Gastroesophageal sphincter (tissue), 4 donors: ENCODE data around the gene CALML3. TPM values are rescaled to one million over a fixed set of nuclear protein-coding genes. Genes with fewer than 3 reads are reported as not detected.

Source experiments
- ATAC-seq: fragments of 150-250 bp; one replicate; pipeline ENCODE4 v1.9.1; 2016; ENCODE audit warnings: mild to moderate bottlenecking, moderate library complexity
- H3K27ac ChIP-seq, 4 donors: fragments of 200-600 bp; sonication (generic) in 3 of 4; 1 replicate in 3 of 4; 2 replicates in 1 of 4; pipeline ENCODE4 v1.5.1; 2016 to 2019
- H3K27me3 ChIP-seq: fragments of 200-600 bp; sonication (generic); one replicate; pipeline ENCODE4 v1.5.1; 2019
- H3K36me3 ChIP-seq, 2 donors: fragments of 200-600 bp; sonication (generic); one replicate each; pipeline ENCODE4 v1.5.1; 2019; ENCODE audit warnings: control low read depth in 1 of 2
- H3K4me1 ChIP-seq, 3 donors: fragments of 200-600 bp; sonication (generic); 1 replicate in 2 of 3; 2 replicates in 1 of 3; pipeline ENCODE4 v1.5.1; 2016 to 2019; ENCODE audit warnings: control low read depth in 2 of 3
- H3K4me3 ChIP-seq, 2 donors: fragments of 200-600 bp; sonication (generic); one replicate each; pipeline ENCODE4 v1.5.1; 2019; ENCODE audit warnings: mild to moderate bottlenecking in 1 of 2, moderate library complexity in 1 of 2
- H3K9me3 ChIP-seq, 3 donors: fragments of 200-600 bp; sonication (generic); one replicate each; pipeline ENCODE4 v1.5.1; 2017 to 2019; ENCODE audit warnings: control low read depth in 2 of 3
- CTCF ChIP-seq, 4 experiments: fragments of 200-600 bp in 2 of 4; fragments of 450-650 bp in 2 of 4; sonication (generic) in 1 of 4; IDR thresholded peaks; one replicate each; pipeline ENCODE4 v1.5.1; 2017 to 2019; ENCODE audit warnings: antibody characterized with exemption in 4 of 4, mild to moderate bottlenecking in 2 of 4, moderate library complexity in 2 of 4
- EP300 ChIP-seq: sonication (generic); formaldehyde crosslinking; IDR thresholded peaks from one replicate; pipeline ENCODE4 v1.6.1; 2017; ENCODE audit warnings: antibody characterized with exemption, mild to moderate bottlenecking
- POLR2A ChIP-seq, 2 donors: fragments of 450-650 bp; IDR thresholded peaks; one replicate each; pipeline ENCODE4 v1.6.1; 2017; ENCODE audit warnings: antibody characterized with exemption in 2 of 2, mild to moderate bottlenecking in 2 of 2, moderate library complexity in 1 of 2
- POLR2AphosphoS5 ChIP-seq: sonication (generic); formaldehyde crosslinking; IDR thresholded peaks from one replicate; pipeline ENCODE4 v1.6.1; 2017; ENCODE audit warnings: antibody characterized with exemption
- WGBS, 2 donors: methylation state at CpG; one replicate each; pipeline ENCODE4 v1.1.5; 2018; ENCODE audit warnings: low coverage in 1 of 2; 5-methylcytosine and 5-hydroxymethylcytosine counted together
- total RNA-seq, 4 donors: library from RNA; depleted of rRNA; stranded (reverse); fragments of >200 nt; gene quantifications; one replicate each; pipeline ENCODE4 v1.1.0, GENCODE V29; 2016

Gene CALML3
- total RNA-seq, 4 donors from 2014 or later: 0.13 to 19.4 (median 1.9) TPM; not detected in 1

- no peaks in the 10 kb centered on the region for H3K9me3 ChIP-seq
- no peak overlapping the region for H3K27ac ChIP-seq
- WGBS, 2 donors: 63 to 71% methylated on average over 1 to 2 of the region's 2 CpGs
- no peak overlapping the region for H3K4me3 ChIP-seq
- H3K36me3 ChIP-seq: no peaks in the 10 kb centered on the region
- TF ChIP-seq POLR2A (IDR thresholded peaks at IDR 0.05) (no peak), CTCF (IDR thresholded peaks at IDR 0.05) (no peak), POLR2AphosphoS5 (no peak), EP300 (no peak)
- peaks cover 0 to 14% (median 0%) of the 10 kb centered on the region in 3 donors for H3K4me1 ChIP-seq
- no peak for ATAC-seq
- H3K27me3 ChIP-seq: no peaks in the 10 kb centered on the region
Observed at GRCh38 chr10:5569568-5569967, 44.8 kb downstream of the CALML3 start.

DNA sequence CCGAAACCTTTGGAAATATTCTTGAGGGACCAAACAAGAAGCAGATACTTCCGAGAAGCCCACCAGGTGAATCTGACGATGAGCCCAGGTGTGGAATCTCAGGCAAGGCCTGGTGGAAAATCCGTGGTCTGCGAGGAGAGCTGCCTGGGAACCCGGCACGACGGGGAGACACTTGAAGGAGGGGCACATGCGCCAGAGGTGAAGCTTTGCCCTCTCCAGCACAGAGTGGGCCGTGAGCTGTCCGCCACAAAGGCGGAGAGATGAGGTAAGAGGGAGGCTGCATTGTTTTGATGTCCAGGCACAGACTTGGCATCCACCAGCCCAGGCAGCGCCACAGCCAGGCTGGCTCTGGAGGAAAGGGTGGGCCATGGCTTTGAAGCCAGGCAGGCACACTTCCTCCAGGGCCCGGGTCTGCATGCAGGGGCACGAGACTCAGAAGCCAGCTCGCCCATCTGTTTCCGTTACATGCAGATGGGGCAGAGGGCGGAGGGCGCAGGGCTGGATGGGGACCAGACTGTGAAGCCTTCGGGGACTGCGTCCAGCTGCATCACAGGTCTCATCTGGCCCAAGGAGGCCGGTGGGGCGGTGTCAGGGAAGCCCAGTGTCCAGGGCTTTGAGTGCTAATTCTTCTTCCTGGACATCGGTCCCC lies 45.4 kb downstream of the CALML3 start:
- Histone ChIP-seq H3K27ac (no peak overlapping the region), H3K9me3 (no peaks in the 10 kb centered on the region), H3K4me3 (no peak overlapping the region), H3K36me3 (no peaks in the 10 kb centered on the region), H3K4me1 (peaks cover 0 to 19% (median 4%) of the 10 kb centered on the region in 3 donors), H3K27me3 (no peaks in the 10 kb centered on the region)
- TF ChIP-seq POLR2A (IDR thresholded peaks at IDR 0.05) (no peak), POLR2AphosphoS5 (no peak), CTCF (IDR thresholded peaks at IDR 0.05) (no peak), EP300 (no peak)
- no peak for ATAC-seq
- 78 to 100% methylated on average over 1 to 13 of the region's 24 CpGs for WGBS, 2 donors

GRCh38 chr10:5570979-5571810 lies 46.4 kb downstream of the CALML3 start:
- no peak overlapping the region for H3K27ac ChIP-seq
- no peaks in the 10 kb centered on the region for H3K9me3 ChIP-seq
- no peak overlapping the region for H3K4me3 ChIP-seq
- H3K27me3 ChIP-seq: no peaks in the 10 kb centered on the region
- WGBS, 2 donors: 87 to 90% methylated on average over 8 to 11 of the region's 13 CpGs
- no peak for TF ChIP-seq POLR2AphosphoS5
- no peak for TF ChIP-seq CTCF (IDR thresholded peaks at IDR 0.05)
- no peak for TF ChIP-seq POLR2A (IDR thresholded peaks at IDR 0.05)
- no peak for TF ChIP-seq EP300
- H3K36me3 ChIP-seq: no peaks in the 10 kb centered on the region
- peaks cover 0 to 30% (median 10%) of the 10 kb centered on the region in 3 donors for H3K4me1 ChIP-seq
- ATAC-seq: no peak

DNA sequence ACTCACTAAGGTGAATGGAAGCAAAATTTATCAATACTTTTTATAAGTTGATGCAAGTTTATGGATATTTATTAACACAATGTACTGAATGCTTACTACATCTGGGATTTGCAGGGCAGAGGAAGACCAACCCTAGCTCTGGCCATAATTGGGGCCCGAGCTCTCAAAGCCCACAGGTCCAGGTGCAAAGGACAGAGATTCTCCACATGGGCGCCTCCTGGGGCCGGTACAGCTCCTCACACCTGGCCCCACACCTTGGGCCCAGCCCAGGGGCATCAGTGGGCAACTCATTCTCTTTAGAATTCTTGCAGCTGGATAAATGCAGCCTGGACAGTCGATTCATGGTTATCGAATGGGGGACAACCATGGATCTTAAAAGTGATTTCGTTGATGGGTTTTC lies 47.1 kb downstream of the CALML3 start:
- H3K36me3 ChIP-seq: no peaks in the 10 kb centered on the region
- H3K9me3 ChIP-seq: no peaks in the 10 kb centered on the region
- no peak overlapping the region for H3K4me3 ChIP-seq
- no peak for TF ChIP-seq POLR2A (IDR thresholded peaks at IDR 0.05)
- no peak for TF ChIP-seq CTCF (IDR thresholded peaks at IDR 0.05)
- H3K27me3 ChIP-seq: no peaks in the 10 kb centered on the region
- WGBS, 2 donors: 76 to 97% methylated on average over 5 to 6 of the region's 6 CpGs
- no peak overlapping the region for H3K27ac ChIP-seq
- ATAC-seq: no peak
- peaks cover 0 to 36% (median 10%) of the 10 kb centered on the region in 3 donors for H3K4me1 ChIP-seq
